MM.1S (cell line): ENCODE data around the gene GYPB.
"Not testable (repeated sequence)": the region's sequence is repeated elsewhere in the genome, so short reads cannot be mapped to it uniquely, and the experiment has no call there.

Source experiments
- EZH2 ChIP-seq: fragments of 300-600 bp; sonication (generic); optimal IDR thresholded peaks from 2 replicates; pipeline ENCODE3; 2017; ENCODE audit warnings: low read depth, mild to moderate bottlenecking, antibody characterized with exemption, low read length, mixed read lengths
- EZH2phosphoT487 ChIP-seq: fragments of 300-600 bp; sonication (generic); IDR thresholded peaks from 2 replicates; pipeline ENCODE4 v1.6.1; 2018; ENCODE audit warnings: antibody characterized with exemption, low read length
- TF ChIP-seq, protein P1 (sequence below): fragments of 300-600 bp; sonication (generic); IDR thresholded peaks from 2 replicates; pipeline ENCODE4 v1.5.1; 2016; ENCODE audit warnings: antibody characterized with exemption, low read length, mixed read lengths

DNA sequence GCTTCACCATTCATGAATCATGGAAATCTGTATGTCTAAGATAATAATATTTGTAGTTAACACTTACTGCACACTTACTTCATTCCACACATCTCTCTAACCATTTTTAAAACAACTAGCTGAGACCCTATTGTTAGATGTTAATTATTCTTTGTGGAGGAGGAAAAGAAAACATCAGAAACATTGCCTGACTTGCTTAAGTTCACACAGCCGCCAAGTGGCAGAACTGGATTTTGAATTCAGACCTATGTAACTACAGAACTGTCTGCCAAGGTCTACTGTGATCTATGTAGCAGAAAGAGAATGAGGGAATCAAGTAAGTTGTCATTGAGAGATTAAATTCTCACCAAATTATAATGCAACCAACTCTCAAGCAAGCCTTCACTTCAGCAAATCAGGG is 11.2 kb downstream of the GYPB start:
- TF ChIP-seq, protein P1, sequence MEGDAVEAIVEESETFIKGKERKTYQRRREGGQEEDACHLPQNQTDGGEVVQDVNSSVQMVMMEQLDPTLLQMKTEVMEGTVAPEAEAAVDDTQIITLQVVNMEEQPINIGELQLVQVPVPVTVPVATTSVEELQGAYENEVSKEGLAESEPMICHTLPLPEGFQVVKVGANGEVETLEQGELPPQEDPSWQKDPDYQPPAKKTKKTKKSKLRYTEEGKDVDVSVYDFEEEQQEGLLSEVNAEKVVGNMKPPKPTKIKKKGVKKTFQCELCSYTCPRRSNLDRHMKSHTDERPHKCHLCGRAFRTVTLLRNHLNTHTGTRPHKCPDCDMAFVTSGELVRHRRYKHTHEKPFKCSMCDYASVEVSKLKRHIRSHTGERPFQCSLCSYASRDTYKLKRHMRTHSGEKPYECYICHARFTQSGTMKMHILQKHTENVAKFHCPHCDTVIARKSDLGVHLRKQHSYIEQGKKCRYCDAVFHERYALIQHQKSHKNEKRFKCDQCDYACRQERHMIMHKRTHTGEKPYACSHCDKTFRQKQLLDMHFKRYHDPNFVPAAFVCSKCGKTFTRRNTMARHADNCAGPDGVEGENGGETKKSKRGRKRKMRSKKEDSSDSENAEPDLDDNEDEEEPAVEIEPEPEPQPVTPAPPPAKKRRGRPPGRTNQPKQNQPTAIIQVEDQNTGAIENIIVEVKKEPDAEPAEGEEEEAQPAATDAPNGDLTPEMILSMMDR, result not testable (repeated sequence)
- TF ChIP-seq EZH2phosphoT487, EZH2: not testable (repeated sequence)
